NCI-H146 (cell line): ENCODE data around the gene MYO3B.
"Not testable (repeated sequence)": the region's sequence is repeated elsewhere in the genome, so short reads cannot be mapped to it uniquely, and the experiment has no call there.

ENCODE experiments used
- DNase-seq: peaks from one replicate; lab custom pipeline; 2025; lab: John Stamatoyannopoulos, UW

The MYO3B gene

GRCh38 chr2:170563401-170563800 lies 385.5 kb downstream of the MYO3B start:
- no peak for DNase-seq

GRCh38 chr2:170566138-170566537 lies 388.2 kb downstream of the MYO3B start:
- DNase-seq = no peak

DNA sequence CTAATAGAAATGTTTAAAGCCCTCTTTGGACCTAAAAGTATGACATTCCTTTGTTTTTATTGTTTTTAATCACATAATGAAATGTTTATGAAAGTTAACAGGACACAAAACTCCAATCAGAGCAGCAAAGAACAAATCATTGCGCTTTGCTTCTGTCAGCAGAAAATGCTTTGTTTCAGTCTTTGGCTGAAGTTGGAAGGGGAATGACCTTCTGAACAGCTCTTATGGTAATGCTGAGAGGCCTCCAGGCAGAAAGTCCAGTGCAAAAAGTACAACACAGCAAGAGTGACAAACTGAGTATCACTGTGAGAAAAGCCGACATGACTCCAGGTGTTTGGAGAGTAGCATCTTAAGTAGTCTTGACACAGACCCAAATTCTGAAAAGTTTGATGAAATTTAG lies 389.5 kb downstream of the MYO3B start:
- DNase-seq = no peak

GRCh38 chr2:170568511-170568910 lies 390.6 kb downstream of the MYO3B start:
- no peak for DNase-seq

DNA sequence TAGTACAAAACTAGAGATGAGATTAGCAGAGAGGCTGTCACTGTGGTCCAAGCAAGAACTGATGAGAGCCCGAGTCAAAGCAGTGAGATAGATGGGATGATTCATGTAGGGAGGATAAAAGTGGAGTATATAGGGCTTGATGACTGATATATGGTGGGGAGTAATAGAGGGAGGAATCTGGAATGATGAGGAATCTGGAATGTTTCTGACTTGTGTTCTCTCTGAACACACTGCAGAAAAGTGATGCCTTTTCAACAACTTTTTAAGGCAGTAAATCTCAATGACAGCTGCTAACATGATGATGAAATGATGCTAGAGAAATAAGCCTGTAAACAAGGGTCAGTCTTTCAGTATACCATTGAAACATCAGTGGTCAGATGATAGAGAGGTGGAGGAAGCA lies 393.7 kb downstream of the MYO3B start:
- no peak for DNase-seq

DNA sequence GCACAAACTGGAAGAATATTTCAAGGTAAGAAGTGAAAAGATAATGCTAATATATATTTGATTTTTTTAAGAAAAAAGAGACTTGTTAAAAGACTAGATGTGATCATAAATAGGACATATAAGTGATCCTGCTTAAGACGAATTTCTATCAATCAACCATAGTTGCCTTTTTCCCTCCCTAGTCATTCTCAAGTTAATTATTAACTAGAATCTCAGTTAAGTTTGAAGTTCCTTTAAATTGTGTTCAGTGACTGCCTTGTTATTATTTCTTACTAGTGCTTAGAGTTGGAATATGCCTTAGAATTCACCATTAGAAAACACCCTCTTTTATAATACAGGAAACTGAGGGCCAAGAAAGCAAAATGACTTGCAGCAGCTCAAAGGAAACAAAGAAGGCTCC lies 395.7 kb downstream of the MYO3B start:
- DNase-seq = no peak

GRCh38 chr2:170576296-170576695 lies 398.3 kb downstream of the MYO3B start:
- DNase-seq = no peak

DNA sequence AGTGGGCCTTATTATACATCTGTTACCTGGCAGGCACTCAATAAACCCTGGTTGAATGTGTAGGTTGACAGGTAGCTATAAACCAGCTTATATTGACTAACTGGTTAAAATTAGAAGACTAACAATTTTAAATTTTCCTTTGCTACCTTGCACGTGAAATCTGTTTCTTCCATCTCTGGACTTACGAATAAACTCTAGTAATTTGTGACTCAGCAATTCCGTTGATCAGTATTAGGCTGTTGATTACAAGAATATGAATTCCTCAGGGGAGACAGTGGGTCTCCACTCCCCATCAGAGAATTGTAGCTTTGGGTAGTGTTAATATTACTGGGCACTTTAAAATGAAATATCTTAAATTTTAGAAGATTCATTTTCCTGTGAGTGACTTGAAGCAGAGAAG lies 399.4 kb downstream of the MYO3B start:
- DNase-seq = no peak

DNA sequence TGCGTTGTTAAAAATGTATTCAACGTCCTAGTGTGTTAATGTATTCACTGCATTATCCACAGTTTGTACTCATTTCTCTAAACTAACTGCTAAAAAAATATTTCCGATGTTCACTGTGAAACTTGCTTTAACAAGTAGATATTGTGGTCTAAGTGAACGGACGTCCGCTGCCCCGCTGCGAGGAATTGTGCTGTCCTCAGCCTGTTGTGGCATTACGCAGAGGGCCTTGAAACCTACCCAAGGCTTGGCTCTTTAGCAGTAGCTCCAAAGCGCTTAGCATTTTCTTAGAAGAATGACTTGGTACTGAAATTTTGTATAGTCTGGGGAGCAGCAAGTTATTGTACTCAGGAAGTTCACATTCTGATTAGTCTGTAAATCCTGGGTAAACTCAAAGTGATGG lies 400.7 kb downstream of the MYO3B start:
- DNase-seq = no peak

GRCh38 chr2:170579511-170579910 lies 401.6 kb downstream of the MYO3B start:
- DNase-seq = no peak

DNA sequence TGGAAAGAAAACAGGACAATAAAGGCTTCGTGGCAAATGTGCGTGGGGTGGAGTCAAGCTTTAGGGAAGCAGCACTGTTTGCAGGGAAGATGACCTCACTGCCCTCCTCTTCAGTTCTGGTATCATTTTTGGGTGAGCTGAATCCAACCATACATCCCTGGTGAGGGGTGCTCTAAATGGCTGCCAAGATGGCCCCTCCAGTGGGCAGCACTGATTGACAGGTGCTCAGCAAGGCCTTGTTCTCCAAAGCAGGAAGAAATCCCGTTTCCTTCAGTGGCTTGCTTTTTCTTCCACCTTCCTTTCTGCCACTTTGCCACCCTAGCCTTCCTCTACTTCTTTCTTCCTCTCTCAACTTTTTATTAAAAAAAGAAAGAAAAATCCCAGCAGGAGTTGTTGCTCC lies 404.4 kb downstream of the MYO3B start:
- no peak for DNase-seq

DNA sequence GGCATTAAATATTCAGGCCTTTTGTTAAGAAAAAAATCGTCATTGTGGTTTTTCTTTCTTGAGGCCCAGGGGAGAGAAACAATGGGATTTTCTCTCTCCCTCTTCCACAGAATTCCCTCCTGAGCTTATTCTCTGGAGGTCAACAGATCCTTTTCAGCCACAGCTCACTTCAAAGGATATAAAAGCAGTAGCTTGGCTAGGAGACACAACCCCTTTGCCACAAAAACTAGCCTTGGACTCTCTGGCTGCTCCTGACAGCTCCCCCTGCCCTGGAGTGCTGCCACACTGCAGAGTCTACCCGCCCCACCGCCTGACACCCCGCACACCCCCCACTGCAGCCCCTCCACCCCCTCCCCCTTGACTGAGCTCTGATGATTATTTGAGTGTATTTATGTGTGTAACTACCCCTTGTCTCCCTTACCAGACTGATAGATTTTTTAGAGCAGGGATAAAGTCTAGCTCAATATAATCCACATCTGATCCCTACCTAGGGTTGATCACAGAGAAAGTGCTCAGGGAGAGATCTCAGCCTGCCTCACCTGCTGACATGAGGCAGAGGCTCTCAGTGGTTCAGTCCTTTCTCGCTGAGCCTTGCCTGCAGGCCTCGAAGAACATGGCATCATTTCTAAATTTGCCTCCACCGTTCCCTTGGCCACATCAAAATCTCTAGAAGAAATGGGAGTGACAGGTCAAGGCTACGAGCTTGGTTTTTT lies 405.0 kb downstream of the MYO3B start:
- no peak for DNase-seq

GRCh38 chr2:170585067-170585466 lies 407.1 kb downstream of the MYO3B start:
- DNase-seq = no peak

DNA sequence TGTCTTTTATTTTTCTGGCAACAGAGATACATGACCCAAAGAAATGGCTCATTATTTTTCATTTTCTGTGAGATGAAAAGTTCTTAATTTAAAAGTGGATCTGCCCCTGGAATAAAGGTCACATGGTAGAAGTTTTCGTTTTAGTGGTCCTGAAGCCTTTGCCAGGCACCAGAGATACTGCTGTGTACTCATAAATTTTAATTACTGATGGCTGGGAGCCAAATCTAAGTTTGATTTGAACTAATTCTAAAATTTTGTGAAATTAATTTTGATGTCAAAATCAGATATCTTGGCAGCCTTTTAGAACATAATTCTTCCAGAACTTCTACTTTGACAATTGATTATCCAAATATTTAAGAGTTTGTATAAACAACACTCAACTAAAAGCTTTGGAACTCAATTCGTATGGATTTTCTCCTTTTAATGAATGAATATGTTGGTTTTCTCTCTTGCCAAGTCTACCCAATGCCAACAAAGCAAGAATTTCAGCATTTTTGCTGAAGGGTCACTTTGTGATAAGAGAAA lies 408.7 kb downstream of the MYO3B start:
- no peak for DNase-seq

GRCh38 chr2:170587117-170587516 lies 409.2 kb downstream of the MYO3B start:
- DNase-seq = no peak

DNA sequence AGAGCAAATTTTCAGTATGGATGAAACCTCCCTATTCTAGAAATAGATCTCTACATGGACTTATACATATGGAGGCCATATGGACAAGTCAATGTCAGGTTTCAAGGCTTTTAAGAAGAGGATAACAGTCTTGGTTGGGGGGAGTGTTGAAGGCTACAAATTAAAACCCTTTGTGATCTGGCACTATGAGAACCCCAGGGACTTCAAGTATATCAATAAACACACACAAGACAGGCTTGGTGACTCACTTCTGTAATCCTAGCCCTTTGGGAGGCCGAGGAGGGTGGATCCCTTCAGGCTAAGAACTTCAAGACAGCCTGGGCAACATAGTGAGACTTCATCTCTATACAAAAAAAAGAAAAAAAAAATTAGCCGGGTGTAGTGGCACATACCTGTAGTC lies 410.0 kb downstream of the MYO3B start:
- DNase-seq = no peak

GRCh38 chr2:170588729-170589128 lies 410.8 kb downstream of the MYO3B start:
- DNase-seq = no peak

DNA sequence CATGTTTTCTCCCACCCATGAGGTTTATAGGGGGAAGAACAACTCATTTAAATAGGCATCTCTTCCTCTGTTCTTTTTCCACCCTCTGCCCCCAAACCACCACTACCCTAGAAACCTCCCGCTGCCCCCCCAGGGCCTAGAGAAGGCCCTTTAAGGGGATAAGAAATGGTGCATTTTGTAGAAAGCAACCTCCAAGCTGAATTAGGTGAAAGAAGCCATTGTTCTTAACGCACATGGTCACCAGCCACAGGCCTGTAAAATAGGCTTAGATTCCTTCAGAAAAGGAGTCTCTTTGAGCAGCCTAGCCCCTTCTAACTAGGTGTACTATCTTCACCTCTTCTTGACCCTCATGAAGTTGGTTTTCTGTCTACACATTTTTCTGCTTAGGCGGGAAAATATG lies 418.6 kb downstream of the MYO3B start:
- no peak for DNase-seq

DNA sequence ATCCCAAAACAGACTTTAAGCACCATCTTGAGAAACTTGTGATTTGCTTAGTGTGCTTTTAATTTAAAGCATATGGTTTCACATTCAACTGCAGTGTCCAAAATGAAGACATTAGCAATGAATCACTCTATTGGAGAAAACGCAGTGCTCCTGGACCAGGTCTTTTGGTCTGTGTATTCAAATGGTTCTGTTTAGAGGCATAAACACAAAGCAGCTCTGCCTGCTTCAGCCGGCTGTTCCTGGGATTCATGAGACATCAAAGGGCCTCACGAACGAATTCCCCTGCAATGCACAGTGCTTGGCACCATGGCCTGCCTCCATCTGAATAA lies 420.1 kb downstream of the MYO3B start:
- DNase-seq = no peak

DNA sequence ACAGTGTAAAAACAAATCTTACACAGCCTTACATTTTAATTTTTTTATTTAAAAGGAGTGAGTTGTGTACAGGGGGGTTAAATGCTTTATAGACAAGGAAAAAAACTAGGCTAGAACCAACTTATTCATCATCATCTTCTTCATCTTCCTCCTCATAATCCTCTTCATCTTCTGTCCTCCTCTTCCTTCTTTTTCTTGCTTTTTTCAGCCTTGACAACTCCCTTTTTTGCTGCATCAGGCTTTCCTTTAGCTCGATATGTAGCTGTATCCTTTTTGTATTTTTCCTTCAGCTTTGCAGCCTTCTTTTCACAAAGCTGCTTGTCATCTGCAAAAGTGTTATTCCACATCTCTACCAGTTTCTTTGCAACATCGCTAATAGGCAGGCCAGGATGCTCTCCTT lies 423.5 kb downstream of the MYO3B start:
- DNase-seq = no peak

GRCh38 chr2:170605862-170606261 lies 427.9 kb downstream of the MYO3B start:
- DNase-seq = no peak

GRCh38 chr2:170607171-170607570 lies 429.2 kb downstream of the MYO3B start:
- DNase-seq = no peak

DNA sequence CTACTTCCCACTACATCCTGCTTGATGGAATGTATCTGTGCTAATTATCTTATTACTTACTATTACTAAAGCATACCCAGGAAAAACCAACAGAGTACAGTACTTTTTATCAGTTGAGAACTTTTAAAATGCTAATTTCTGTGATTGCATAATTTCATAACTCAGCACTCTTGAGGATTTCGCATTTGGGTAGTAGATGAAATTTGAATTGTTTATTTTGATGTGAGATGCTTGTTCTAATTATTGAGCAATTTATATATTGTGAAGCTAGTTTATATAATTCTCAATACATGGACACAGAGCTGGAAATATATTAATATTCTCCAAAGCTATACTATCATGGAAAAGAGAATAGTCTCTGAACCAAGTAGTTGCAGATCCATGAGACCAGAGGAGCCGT lies 432.7 kb downstream of the MYO3B start:
- DNase-seq = no peak

GRCh38 chr2:170618948-170619347 lies 441.0 kb downstream of the MYO3B start:
- not testable (repeated sequence) for DNase-seq
